HG02678 (cell line): ENCODE results near the gene CMKLR1.

Experiments used
- ATAC-seq: cut with Tn5 transposase; IDR thresholded peaks from one replicate; pipeline ENCODE4 v1.9.1; 2021; ENCODE audit warnings: mild to moderate bottlenecking, moderate library complexity; ENCODE audit not compliant: unreplicated experiment

CMKLR1 gene, protein sequence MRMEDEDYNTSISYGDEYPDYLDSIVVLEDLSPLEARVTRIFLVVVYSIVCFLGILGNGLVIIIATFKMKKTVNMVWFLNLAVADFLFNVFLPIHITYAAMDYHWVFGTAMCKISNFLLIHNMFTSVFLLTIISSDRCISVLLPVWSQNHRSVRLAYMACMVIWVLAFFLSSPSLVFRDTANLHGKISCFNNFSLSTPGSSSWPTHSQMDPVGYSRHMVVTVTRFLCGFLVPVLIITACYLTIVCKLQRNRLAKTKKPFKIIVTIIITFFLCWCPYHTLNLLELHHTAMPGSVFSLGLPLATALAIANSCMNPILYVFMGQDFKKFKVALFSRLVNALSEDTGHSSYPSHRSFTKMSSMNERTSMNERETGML

DNA sequence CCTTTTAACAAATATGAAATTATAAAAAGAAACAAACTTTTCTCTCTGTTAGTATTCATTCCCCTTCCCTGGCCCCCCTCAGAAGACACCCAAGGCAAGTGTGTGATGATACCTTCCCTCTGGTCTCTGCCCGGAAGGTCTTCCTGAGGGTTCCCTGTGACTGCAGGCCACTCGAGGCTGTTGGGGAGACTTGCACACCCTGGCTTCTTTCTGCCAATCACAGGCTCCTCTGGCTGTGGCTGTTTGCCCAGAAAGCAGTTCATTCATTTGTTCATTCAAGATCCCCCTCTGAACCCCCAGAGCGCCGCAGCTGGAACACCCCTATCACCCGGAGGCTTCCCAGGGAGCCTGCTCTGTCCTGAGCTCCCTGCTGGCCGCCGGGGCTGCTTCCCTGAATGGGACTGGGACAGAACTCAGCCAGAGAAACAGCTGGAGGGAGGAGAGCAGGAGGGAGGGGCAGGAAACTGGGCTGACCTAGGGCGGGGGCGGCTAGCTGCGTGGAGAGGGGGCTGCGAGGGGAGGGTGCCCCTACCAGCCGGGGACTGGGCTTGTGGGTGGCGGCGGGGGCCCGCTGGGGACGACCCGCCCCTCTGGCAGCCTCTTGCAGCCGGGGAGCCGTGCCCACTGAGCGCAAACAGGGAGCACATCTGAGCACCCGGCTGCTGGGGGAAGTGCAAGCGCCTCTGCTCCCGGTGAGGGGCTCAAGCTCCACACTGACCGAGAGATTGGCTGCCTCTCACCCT lies at the start of gene CMKLR1:
TSS of gene CMKLR1 (minus strand) at position 397 of the 743 bp plus-strand sequence. CDS start 45,720 bp downstream, outside the sequence.
- no peak for ATAC-seq

DNA sequence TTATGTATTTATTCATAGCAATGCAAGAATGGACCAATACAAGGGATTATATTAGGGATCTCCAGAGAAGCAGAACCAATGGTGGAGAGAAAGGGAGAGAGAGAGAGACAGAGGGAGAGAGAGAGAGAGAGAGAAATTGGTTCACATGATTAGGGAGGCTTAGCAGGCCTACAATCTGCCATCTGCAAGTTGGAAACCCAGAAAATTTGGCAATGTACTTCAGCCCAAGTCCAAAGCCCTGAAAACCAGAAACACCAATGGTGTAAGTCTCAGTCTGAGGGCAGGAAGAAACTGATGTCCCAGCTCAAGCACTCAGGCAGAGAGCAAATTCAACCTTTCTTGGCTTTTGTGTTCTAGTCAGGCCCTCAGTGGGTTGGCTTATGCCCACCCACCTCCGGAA lies 48.7 kb upstream of the CMKLR1 start:
- ATAC-seq = no peak

DNA sequence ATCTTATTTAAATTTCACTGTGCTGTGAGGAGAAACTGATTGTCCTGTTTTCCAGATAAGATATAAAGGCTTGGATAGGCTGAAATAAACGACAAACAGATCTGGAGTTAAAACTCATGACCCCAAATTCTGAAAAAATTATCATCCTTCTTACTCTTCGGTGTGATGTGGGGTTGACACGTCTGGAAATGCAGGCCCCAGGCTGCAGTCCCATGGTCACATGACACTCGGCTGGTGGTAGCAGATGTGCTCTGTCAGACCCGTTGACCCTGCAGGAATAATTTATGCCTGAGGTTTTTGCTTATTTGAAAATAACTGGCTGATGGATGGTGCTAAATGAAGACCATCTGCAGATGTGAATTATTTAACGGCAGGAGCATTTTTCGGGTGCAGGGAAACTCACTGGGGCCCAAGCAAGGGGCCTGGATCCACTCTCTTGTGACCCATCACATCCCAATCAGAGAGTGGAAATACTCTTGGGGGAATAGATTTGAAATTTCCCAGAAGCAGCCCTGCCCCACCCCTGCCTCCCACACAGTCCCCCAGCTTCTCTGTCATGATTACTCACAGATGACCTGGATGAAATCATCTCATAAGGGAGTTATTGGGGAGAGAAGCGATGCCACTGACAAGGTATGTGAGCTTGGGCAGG lies 47.7 kb upstream of the CMKLR1 start:
- ATAC-seq = no peak

DNA sequence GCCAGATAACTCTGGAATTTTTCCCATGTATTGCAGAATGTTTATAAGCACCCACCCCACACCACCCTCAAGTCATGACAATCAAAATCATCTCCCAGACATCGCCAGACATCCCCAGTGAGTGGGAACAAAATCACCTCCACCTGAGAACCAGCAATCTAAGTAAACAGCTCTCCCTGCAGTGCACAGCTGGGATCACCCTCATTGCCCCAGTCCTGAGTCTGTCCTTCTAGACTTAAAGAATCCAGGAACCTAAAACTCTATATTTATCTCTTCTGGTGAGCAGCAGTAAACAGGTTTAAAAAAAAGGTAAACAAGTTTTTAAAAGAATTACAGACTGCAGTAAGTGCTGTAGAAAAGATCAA lies 43.3 kb upstream of the CMKLR1 start:
- no peak for ATAC-seq

DNA sequence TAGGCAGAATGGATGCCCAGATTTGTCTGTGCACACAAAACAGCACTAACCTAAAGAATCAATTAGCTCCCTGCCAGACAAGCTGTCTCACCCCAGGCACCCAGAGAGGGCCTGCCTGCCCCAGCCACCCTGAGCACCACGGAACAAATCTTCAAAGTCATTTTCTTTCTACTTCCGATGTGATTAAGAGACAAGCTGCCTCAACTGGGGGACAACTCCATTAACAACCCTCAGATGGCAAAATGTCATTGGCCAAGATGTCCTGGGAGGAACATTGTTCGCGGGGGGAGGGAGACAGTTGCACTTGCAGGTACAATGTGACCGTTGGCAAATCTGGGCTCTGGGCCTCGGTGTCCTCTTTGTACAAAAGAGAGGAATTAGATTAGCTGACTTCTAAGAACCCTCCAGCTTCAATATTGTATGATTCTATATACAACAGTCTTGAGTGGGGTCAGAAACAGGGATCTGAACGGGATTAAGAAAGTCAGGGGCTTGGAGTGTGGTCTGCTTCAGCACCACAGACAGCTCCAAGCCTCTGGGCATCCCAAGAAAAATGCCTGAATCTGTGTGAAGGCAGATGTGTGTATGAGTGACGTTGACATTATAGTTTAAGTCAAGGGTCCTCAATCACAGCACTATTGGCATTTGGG lies 42.8 kb upstream of the CMKLR1 start:
- no peak for ATAC-seq

DNA sequence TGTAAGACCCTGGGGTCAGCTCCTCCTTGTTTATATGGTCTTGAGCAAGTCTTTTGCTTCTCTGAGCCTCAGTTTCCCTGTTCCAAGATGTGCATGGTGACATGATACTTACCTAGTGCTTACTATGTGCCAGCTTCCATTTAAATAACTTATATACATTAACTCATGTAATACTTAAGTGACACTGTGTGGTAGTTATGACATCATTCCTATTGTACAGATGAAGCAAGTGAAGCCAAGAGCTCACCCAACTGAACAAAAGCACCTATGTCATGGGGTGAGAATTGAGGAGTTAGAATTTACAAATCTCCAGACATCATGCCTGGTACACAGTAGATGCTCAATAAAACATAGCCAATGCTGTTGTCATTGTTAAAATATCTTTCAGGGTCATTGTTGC lies 41.3 kb upstream of the CMKLR1 start:
- no peak for ATAC-seq

DNA sequence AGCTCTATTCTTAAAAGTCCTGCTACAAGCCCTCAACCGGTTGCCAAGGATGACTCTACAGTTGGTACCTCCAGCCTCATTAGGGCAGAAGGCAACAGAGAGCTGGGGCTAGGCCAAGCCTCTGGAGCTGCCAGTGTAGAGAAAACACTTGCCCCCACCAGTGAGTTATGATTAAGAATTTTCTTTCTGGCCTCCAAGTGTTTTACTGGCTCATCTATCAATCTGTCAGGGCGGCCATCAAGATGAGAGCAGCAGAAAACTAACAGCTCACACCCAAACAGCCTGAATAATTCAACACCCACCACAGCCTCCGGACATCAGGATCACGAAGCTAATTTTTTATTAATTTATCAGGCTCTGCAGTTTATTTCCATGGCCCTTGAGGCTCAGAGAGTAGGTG lies 40.7 kb upstream of the CMKLR1 start:
- no peak for ATAC-seq

DNA sequence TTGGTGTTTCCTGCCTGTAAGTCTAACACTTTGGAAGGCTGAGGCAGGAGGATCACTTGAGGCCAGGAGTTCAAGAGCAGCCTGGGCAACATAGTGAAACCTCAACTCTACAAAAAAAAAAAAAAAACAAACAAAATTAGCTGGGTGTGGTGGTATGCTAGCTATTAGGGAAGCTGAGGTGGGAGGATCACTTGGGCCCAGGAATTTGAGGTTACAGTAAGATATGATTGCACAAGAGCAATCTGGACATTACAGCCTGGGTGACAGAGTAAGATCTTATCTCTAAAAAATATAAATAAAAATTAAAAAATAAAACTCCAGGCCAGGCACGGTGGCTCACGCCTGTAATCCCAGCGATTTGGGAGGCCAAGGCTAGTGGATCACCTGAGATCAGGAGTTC lies 39.8 kb upstream of the CMKLR1 start:
- no peak for ATAC-seq

DNA sequence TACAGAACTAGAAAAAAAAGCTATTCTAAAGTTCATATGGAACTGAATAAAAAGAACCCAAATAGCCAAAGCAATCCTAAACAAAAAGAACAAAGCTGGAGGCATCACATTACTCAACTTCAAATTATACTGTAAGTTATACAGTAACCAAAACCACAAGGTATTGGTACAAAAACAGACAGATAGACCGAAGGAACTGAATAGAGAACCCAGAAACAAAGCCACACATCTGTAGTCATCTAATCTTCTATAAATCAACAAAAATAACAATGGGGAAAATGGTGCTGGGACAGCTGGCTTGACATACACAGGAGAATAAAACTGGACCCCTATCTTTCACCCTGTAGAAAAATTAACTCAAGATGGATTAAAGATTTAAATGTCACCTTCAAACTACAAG lies 38.1 kb upstream of the CMKLR1 start:
- ATAC-seq = no peak

DNA sequence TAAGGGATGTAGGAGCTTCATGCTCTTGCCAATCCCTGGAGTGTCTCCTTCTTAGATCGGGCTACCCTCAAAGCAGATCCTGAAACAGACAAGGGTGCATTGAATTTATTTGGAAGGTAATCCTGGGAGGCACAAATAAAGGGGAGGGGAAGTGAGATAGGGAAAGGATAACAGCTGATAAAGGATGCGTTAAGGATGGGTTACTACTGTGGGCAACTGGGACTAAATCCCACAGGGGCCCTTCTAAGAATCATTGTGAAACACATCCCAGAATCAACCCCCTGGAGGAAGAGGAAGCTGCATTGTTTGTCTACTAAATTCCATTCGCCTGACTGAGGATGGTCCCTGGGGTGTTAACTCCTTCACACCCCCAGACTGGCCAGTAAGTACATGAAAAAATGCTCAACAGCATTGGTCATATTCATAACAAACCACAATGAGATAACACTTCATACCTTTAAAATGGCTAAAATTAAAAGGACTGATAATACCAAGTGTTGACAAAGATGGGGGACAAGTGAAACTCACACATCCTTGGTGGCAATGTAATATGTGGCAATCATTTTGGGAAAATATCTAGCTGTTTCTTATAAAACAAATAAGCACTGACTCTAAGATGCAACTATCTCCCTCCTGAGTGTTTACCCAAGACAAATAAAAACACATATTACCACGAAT lies 37.0 kb upstream of the CMKLR1 start:
- ATAC-seq = no peak

DNA sequence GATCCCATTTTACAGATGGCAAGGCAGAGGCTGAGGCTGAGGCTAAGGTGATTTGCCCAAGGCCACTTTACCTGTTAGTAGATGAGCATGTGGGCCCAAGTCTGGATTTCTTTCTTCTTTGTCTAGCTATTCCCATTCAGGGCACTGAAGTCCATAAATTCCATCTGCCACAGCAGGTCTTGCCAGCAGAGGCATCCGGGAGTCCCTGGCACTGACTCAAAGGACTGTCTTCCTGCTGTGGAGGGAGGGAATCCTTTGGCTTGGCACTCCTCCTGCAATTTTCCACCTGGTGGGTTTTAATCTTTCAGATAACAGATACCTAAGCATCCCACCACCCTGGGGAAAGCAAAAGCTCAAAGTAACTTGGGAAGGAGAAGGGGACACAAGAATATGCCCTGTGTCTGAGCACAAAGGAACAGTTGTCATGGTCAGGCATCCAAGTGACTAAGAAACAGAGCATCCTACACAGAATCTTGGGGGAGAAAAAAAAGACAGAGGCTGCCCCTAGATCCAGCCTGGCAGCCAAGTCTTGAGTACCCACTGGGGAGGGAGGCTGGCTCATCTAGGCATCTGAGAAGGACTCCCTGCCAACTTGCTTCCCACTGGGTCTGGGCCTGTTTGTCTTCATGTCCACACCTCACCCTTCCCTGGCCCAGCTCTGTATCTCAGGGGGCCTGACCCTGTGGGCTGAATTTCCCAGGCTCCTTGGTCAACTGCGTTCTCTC lies 35.6 kb upstream of the CMKLR1 start:
- no peak for ATAC-seq

DNA sequence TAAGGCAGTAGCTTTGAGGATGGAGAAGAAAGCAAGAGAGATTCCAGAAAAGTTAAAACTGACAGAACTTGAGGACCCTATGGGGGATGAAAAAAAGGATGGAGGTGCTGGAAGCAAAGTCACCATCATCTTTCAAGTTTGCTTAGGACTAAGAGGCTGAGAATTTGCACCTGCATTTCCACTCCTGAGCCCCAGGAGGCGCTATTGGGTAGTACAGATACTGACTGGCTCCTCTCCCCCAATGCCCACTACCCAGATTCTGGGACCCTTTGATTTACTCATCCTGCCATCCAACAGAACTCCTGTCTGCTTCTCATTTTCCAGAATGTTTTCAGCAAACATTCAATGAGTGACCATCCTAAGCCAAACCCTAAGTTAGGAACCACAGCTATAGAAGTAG lies 34.0 kb upstream of the CMKLR1 start:
- ATAC-seq = no peak

DNA sequence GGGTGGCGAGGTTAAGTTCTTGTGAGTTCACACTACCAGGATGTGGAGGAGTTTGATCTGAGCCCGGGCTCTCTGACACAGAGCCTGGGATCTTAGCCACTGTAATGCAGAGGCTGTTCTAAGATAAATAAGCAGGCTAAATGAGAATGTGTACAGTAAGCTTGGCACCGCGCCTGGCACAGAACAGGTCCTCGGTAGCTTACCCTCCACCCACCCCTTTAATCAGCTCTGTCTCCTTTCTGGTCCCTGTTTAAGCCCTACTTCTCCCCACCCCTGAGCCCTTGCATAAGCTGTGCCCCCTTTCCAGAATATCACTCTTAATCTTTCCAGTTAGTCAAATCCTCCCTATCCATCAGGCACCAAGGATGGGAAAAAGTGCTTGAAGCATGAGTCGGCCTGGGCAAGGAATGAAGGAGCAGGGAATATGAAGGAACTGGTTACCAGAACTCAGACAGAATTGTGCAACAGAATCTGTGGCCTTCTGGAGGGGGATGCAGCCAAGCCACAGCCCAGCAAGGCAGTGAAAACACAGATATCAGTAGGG lies 32.8 kb upstream of the CMKLR1 start:
- no peak for ATAC-seq

DNA sequence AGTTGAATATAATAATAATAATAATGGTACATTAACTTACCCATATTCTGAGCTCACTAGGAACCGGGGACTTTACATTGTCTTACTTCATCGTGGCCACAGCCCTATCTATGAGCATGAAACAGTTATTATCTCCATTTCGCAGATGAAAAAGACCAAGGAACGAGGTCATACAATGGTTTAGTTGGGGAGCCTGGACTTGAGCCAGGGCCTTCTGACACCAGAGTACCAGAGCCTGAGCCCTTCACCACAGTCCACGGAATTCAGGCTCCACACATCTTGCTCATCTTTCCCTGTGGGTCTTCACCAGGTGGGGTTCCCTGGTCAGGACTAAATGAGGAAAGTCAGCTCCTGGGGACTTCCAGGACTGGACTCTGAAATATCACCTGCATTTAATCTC lies 31.3 kb upstream of the CMKLR1 start:
- ATAC-seq = no peak

DNA sequence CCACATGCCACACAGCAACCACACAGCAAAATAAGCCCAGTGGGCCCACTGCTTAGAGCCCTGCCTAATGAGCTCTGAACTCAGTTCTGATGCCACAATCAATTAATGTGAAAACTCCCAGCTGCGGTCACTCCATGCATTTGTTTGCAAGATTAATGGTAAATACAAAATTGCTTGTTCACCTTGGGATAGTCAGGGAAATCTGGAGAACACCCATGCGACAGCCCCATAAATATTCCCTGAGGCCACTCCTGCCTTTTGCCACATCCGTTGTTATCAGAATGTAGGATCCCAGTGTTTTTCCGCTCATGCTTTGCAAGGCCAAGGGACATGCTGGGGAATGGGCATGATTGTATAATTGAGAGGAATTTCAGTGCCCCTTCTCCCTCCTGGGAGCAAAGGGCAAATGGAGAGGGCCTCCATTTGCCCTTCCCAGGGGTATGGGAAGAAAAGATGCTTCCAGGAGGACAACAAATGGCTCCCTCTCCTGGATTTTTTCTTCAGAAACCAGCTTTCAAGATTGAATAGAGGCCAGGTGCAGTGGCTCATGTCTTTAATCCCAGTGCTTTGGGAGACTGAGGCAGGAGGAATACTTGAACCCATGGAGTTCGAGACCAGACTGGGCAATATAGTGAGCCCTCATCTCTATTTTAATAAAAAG lies 30.8 kb upstream of the CMKLR1 start:
- no peak for ATAC-seq

DNA sequence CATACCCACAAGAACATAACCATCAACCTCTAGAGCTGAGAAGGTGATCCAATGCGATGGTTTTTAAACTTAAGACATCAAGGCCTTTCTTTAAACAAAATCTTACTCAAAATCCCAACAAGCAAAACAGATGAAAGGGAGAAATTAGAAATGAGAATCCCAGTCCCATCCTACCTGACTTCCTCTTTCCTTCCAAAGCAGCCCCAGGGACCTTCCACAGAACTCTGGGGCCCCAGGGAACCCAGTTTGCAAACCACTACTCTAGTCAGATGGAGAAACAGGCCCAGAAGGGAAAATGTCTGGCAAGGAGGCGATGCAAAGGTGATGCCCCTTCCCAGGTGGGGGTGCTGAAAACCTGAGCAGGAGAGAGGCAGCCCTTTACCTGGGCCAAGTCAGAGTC lies 29.0 kb upstream of the CMKLR1 start:
- no peak for ATAC-seq

DNA sequence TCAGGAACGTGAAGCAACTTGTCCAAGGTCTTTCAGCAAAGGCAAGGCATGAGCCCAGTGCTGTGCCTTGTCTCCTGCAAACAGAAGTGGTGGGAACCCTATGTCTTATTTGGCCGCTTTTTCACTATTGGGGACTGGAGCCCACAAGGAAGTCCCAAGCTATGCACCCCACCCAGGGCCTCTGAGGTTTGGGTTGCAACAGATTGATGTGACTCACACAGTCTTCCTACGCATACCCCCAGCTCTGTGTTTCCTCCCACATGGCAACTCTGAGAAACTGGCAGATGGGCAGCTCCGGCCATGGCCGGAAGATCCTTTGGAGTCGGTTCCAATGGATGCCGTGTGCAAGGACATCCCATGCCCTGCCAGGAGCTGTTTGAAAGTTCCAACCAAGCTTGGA lies 28.3 kb upstream of the CMKLR1 start:
- no peak for ATAC-seq

DNA sequence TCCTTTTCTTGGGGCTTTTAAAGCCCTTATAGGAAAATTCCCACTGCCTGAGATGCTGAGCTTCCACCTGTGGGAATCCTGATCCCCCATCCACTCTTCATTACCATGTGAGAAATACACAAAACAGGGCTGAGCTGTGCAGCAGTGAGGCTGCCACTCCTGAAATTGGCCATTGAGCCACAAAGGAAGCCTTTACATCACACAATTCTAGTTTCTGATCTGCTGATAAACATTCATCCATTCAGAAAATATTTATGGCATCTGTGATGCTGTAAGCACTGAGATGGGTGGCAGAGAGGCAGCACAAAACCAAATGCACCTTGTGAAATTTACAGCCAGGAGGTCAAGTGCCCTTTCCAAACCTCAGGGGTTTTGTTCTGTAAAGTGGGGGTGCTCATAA lies 26.2 kb upstream of the CMKLR1 start:
- no peak for ATAC-seq

DNA sequence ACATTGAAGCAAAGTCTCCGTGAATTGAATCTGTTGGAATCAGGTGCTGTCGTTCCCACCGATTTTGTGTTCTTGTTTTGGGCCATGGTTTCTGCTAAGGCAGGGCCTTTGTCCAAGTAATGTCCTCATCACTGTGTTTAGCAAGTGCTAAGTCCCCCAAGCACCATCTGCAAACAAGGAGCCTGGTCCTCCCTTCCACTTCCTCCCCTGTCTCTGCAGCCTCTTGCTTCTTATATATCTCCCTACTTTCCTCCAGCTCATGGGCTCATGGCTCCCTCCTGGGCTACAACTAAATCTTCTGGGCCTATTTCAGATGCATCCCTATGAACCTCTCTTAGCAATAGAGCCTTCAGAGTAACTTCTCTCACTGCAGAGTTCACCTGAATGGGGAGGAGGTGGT lies 25.8 kb upstream of the CMKLR1 start:
- ATAC-seq = no peak

DNA sequence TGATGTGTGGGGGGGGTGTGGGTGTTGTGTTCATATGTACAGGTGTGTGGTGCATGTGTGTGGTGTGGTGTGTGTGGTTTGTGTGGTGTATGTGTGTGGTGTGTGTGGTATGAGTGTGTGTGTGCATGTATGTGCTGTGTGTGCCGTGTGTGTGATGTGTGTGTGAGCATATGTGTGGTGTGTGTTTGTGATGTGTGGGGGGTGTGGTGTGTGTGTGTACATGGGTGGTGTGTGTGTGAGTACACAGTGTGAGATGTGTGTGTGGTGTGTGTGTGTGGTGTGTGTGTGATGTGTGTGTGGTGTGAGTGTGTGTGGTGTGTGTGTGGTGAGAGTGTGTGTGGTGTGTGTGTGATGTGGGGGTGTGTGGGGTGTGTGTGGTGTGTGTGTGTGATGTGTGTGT lies 24.5 kb upstream of the CMKLR1 start:
- ATAC-seq = no peak
